MM.1S (cell line): Measurements from ENCODE around the gene BIRC7.

Source experiments
- DNase-seq: peaks from one replicate; pipeline ENCODE4 v3.0.0-alpha.2; 2015
- H2AFZ ChIP-seq: fragments of 300-600 bp; sonication (generic); 2 replicates; pipeline ENCODE4 v1.6.0; 2016; ENCODE audit warnings: antibody characterized with exemption, low read length
- H3F3A ChIP-seq: fragments of 300-600 bp; sonication (generic); 2 replicates; pipeline ENCODE4 v1.6.1; 2016; ENCODE audit warnings: mild to moderate bottlenecking, antibody characterized with exemption, low read length, moderate library complexity, mixed read lengths; ENCODE audit not compliant: insufficient read depth
- H3K27ac ChIP-seq: fragments of 300-600 bp; sonication (generic); 2 replicates; pipeline ENCODE4 v1.5.1; 2016; ENCODE audit warnings: mild to moderate bottlenecking, low read length
- H3K27me3 ChIP-seq: fragments of 300-600 bp; sonication (generic); replicated peaks from 2 replicates; pipeline ENCODE4 v1.6.0; 2016; ENCODE audit warnings: low read length; ENCODE audit not compliant: insufficient read depth
- H3K36me3 ChIP-seq: fragments of 300-600 bp; sonication (generic); replicated peaks from 2 replicates; pipeline ENCODE4 v1.6.1; 2016; ENCODE audit warnings: mild to moderate bottlenecking, low read length, mixed read lengths; ENCODE audit not compliant: insufficient read depth
- H3K4me1 ChIP-seq: fragments of 300-600 bp; sonication (generic); 2 replicates; pipeline ENCODE4 v1.6.1; 2016; ENCODE audit warnings: low read length, mixed read lengths
- H3K4me2 ChIP-seq: fragments of 300-600 bp; sonication (generic); 2 replicates; pipeline ENCODE4 v1.6.0; 2016; ENCODE audit warnings: low read depth, low read length
- H3K4me3 ChIP-seq: fragments of 300-600 bp; sonication (generic); 2 replicates; pipeline ENCODE4 v1.5.1; 2016; ENCODE audit warnings: low read length, mixed read lengths
- H3K79me2 ChIP-seq: fragments of 300-600 bp; sonication (generic); 2 replicates; pipeline ENCODE4 v1.6.1; 2016; ENCODE audit warnings: mixed run types, low read length, mixed read lengths
- H3K9ac ChIP-seq: fragments of 300-600 bp; sonication (generic); 2 replicates; pipeline ENCODE4 v1.6.1; 2016; ENCODE audit warnings: low read length, mixed read lengths
- H3K9me2 ChIP-seq: fragments of 300-600 bp; sonication (generic); replicated peaks from 2 replicates; pipeline ENCODE4 v1.6.1; 2016; ENCODE audit warnings: mild to moderate bottlenecking, low read length, mixed read lengths; ENCODE audit not compliant: insufficient read depth
- H3K9me3 ChIP-seq: fragments of 300-600 bp; sonication (generic); replicated peaks from 2 replicates; pipeline ENCODE4 v1.6.1; 2016; ENCODE audit warnings: mild to moderate bottlenecking, low read length, mixed read lengths; ENCODE audit not compliant: insufficient read depth
- H4K20me1 ChIP-seq: fragments of 300-600 bp; sonication (generic); 2 replicates; pipeline ENCODE4 v1.6.1; 2016; ENCODE audit warnings: mild to moderate bottlenecking, low read length, moderate library complexity, mixed read lengths; ENCODE audit not compliant: insufficient read depth
- EZH2 ChIP-seq: fragments of 300-600 bp; sonication (generic); optimal IDR thresholded peaks from 2 replicates; pipeline ENCODE3; 2017; ENCODE audit warnings: low read depth, mild to moderate bottlenecking, antibody characterized with exemption, low read length, mixed read lengths
- EZH2phosphoT487 ChIP-seq: fragments of 300-600 bp; sonication (generic); IDR thresholded peaks from 2 replicates; pipeline ENCODE4 v1.6.1; 2018; ENCODE audit warnings: antibody characterized with exemption, low read length
- TF ChIP-seq, protein P1 (sequence below): fragments of 300-600 bp; sonication (generic); IDR thresholded peaks from 2 replicates; pipeline ENCODE4 v1.5.1; 2016; ENCODE audit warnings: antibody characterized with exemption, low read length, mixed read lengths

BIRC7 gene

DNA sequence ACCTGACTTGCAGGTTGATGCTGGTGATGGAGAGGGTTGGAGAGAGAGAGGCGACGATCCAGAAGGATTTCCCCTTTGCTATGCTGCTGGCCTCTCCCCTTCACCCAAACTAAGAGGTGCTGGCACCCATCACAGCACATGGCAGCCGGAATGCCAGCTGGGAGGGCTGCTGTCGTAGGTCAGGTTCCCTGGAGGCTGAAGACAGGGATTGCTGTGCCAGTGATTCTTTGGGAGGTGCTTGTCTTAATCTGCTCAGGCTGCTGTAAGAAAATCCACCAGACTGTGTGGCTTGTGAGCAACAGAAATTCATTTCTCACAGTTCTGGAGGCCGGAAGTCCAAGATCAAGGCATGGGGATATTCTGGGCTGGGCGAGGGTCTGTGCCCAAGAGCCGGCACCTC lies 32.6 kb downstream of the BIRC7 start:
- Histone ChIP-seq H3K9me3 (no peaks in the 10 kb centered on the region), H3F3A (no peaks in the 10 kb centered on the region), H3K4me1 (no peaks in the 10 kb centered on the region), H3K27ac (no peak overlapping the region), H3K9me2 (no peaks in the 10 kb centered on the region), H3K9ac (no peak overlapping the region), H3K27me3 (peaks cover 61% of the 10 kb centered on the region), H3K4me3 (no peak overlapping the region), H3K79me2 (peaks cover 5% of the 10 kb centered on the region), H2AFZ (no peak overlapping the region), H3K36me3 (no peaks in the 10 kb centered on the region), H3K4me2 (no peak overlapping the region), H4K20me1 (no peaks in the 10 kb centered on the region)
- TF ChIP-seq, protein P1, sequence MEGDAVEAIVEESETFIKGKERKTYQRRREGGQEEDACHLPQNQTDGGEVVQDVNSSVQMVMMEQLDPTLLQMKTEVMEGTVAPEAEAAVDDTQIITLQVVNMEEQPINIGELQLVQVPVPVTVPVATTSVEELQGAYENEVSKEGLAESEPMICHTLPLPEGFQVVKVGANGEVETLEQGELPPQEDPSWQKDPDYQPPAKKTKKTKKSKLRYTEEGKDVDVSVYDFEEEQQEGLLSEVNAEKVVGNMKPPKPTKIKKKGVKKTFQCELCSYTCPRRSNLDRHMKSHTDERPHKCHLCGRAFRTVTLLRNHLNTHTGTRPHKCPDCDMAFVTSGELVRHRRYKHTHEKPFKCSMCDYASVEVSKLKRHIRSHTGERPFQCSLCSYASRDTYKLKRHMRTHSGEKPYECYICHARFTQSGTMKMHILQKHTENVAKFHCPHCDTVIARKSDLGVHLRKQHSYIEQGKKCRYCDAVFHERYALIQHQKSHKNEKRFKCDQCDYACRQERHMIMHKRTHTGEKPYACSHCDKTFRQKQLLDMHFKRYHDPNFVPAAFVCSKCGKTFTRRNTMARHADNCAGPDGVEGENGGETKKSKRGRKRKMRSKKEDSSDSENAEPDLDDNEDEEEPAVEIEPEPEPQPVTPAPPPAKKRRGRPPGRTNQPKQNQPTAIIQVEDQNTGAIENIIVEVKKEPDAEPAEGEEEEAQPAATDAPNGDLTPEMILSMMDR, result no peak
- no peak for TF ChIP-seq EZH2
- no peak for DNase-seq

DNA sequence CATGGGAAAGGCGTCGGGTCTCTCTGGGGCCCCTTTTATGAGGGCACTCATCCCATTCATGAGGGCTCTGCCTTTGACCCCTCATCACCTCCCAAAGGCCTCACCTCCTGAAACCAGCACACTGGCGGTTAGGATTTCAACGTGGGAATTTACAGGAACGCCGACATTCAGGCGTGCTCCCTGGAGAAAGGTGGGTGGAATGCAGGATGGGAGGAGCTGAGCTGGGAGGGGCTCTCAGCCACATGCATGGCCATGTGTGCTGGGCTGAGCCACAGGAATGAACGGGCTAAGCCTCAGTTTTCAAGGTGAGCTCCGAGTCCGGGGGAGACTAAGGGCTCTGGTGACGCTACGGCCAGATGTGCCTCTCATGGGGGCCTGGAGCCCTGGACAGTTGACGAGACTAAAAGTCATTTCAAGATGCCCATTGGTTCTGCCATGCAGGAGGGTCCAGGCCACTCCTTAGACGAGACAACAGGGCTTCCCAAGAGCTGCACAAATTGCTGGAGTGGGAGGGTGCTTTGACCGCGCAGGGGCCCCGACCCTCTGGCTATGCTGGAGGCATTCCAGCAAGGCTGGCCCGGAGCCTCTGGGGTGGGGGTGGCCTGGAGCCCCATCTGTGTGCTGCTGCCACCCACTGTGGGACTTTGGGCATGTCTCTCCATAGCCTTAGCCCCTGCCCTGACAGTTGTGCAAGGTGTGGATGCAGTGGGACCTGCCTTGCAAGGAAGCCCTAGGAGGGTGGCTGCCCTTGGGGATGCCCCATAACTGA lies 33.1 kb downstream of the BIRC7 start:
- H2AFZ ChIP-seq, result no peak overlapping the region
- H3K4me3 ChIP-seq, result no peak overlapping the region
- no peak overlapping the region for H3K9ac ChIP-seq

DNA sequence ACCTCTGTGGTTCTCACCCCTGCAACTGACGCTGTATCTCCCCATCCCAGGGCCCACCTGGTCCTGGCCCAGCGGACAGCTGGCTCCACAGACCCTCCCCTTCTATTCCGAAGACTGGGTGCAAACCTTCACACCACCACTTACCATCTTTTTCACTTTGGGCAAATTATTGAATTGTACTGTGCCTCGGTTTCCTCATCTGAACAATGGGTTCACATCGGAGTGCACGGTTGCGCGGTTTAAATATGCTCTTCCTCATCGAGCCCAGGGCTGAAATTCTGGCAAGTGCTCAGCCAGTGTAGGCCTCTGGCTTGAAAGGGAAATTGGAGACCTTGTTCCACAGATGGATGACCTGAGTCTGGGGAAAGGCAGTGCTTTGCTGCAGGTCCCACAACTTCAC lies 34.0 kb downstream of the BIRC7 start:
- Histone ChIP-seq H3K4me3 (no peak overlapping the region), H3K9me3 (no peaks in the 10 kb centered on the region), H3K79me2 (peaks cover 19% of the 10 kb centered on the region), H3K27me3 (peaks cover 46% of the 10 kb centered on the region), H3K4me1 (0 out of 2 replicates have a peak, but pooled peaks cover 6% of the 10 kb centered on the region), H2AFZ (no peak overlapping the region), H3F3A (no peaks in the 10 kb centered on the region), H3K4me2 (no peak overlapping the region), H3K27ac (no peak overlapping the region), H4K20me1 (peaks cover 4% of the 10 kb centered on the region; the same call in 1 of the 2 replicates), H3K9me2 (no peaks in the 10 kb centered on the region), H3K36me3 (no peaks in the 10 kb centered on the region), H3K9ac (no peak overlapping the region)
- TF ChIP-seq EZH2 (no peak), EZH2phosphoT487 (no peak)
- TF ChIP-seq, protein P1, result no peak
- DNase-seq, result no peak

More for the DNA sequence above, 33.1 kb downstream of the BIRC7 start:
- TF ChIP-seq EZH2, result no peak
- TF ChIP-seq, protein P1, result no peak
- TF ChIP-seq EZH2phosphoT487, result no peak
- H3K27ac ChIP-seq, result no peak overlapping the region
- H3K9me2 ChIP-seq, result no peaks in the 10 kb centered on the region
- no peak overlapping the region for H3K4me2 ChIP-seq
- H3F3A ChIP-seq, result no peaks in the 10 kb centered on the region
- 0 out of 2 replicates have a peak, but pooled peaks cover 4% of the 10 kb centered on the region for H3K4me1 ChIP-seq
- H3K9me3 ChIP-seq, result no peaks in the 10 kb centered on the region
- peaks cover 55% of the 10 kb centered on the region for H3K27me3 ChIP-seq
- H3K36me3 ChIP-seq, result no peaks in the 10 kb centered on the region
- H3K79me2 ChIP-seq, result peaks cover 11% of the 10 kb centered on the region
- DNase-seq, result no peak
- H4K20me1 ChIP-seq, result no peaks in the 10 kb centered on the region
